WERI-Rb-1 (cell line): ENCODE data around the gene EYS.

Experiments
- DNase-seq: peaks from one replicate; pipeline ENCODE4 v3.0.0-alpha.2; 2020
- H3K27ac ChIP-seq: fragments of 250-450 bp; sonication (Bioruptor Pico); 2 replicates; pipeline ENCODE4 v1.5.1; 2020; ENCODE audit warnings: mild to moderate bottlenecking, moderate library complexity
- H3K27me3 ChIP-seq: fragments of 250-450 bp; sonication (Bioruptor Pico); 2 replicates; pipeline ENCODE4 v1.5.1; 2021; ENCODE audit warnings: mild to moderate bottlenecking, low read depth, moderate library complexity; ENCODE audit not compliant: insufficient read depth, severe bottlenecking
- H3K36me3 ChIP-seq: fragments of 250-450 bp; sonication (Bioruptor Pico); 2 replicates; pipeline ENCODE4 v1.5.1; 2020; ENCODE audit warnings: mild to moderate bottlenecking, moderate library complexity
- H3K4me3 ChIP-seq: 2 replicates; pipeline ENCODE4 v1.5.1; 2011; ENCODE audit warnings: low read depth, mild to moderate bottlenecking, control low read depth, low read length
- H3K9me3 ChIP-seq: fragments of 250-450 bp; sonication (Bioruptor Pico); 2 replicates; pipeline ENCODE4 v1.5.1; 2021; ENCODE audit warnings: mild to moderate bottlenecking, moderate library complexity; ENCODE audit not compliant: severe bottlenecking
- CTCF ChIP-seq: IDR thresholded peaks from 2 replicates; pipeline ENCODE4 v1.5.1; 2011; ENCODE audit warnings: low read depth, mild to moderate bottlenecking, control low read depth, inconsistent platforms, low read length

The EYS gene

GRCh38 chr6:65088575-65088974 lies 618.5 kb downstream of the EYS start:
- H3K27ac ChIP-seq, result no peak overlapping the region
- H3K9me3 ChIP-seq, result no peaks in the 10 kb centered on the region
- no peak for DNase-seq
- no peaks in the 10 kb centered on the region for H3K36me3 ChIP-seq
- no peak for TF ChIP-seq CTCF
- no peaks in the 10 kb centered on the region for H3K27me3 ChIP-seq
- H3K4me3 ChIP-seq, result no peak overlapping the region

GRCh38 chr6:65081756-65082155 lies 625.3 kb downstream of the EYS start:
- TF ChIP-seq CTCF, result no peak
- Histone ChIP-seq H3K27ac (no peak overlapping the region), H3K9me3 (no peaks in the 10 kb centered on the region), H3K36me3 (no peaks in the 10 kb centered on the region), H3K27me3 (no peaks in the 10 kb centered on the region), H3K4me3 (no peak overlapping the region)
- DNase-seq, result no peak

GRCh38 chr6:65075705-65076230 lies 631.3 kb downstream of the EYS start:
- Histone ChIP-seq H3K9me3 (no peaks in the 10 kb centered on the region), H3K27me3 (no peaks in the 10 kb centered on the region), H3K4me3 (no peak overlapping the region), H3K36me3 (no peaks in the 10 kb centered on the region), H3K27ac (no peak overlapping the region)
- TF ChIP-seq CTCF, result no peak
- no peak for DNase-seq

GRCh38 chr6:65072500-65072899 lies 634.5 kb downstream of the EYS start:
- Histone ChIP-seq H3K9me3 (no peaks in the 10 kb centered on the region), H3K27me3 (no peaks in the 10 kb centered on the region), H3K36me3 (no peaks in the 10 kb centered on the region), H3K4me3 (no peak overlapping the region), H3K27ac (no peak overlapping the region)
- no peak for DNase-seq
- no peak for TF ChIP-seq CTCF

- Histone ChIP-seq H3K27ac (no peak overlapping the region), H3K4me3 (no peak overlapping the region), H3K27me3 (no peaks in the 10 kb centered on the region), H3K9me3 (no peaks in the 10 kb centered on the region), H3K36me3 (no peaks in the 10 kb centered on the region)
- no peak for TF ChIP-seq CTCF
- DNase-seq, result no peak
These were observed 635.5 kb downstream of the EYS start for GRCh38 chr6:65071480-65071879.

- Histone ChIP-seq H3K27ac (no peak overlapping the region), H3K9me3 (no peaks in the 10 kb centered on the region), H3K36me3 (no peaks in the 10 kb centered on the region), H3K4me3 (no peak overlapping the region), H3K27me3 (no peaks in the 10 kb centered on the region)
- no peak for DNase-seq
- TF ChIP-seq CTCF, result no peak
These were observed 642.2 kb downstream of the EYS start for GRCh38 chr6:65064844-65065243.
